Measurements from ENCODE around the gene DERL2.
"Not testable (repeated sequence)": the region's sequence is repeated elsewhere in the genome, so short reads cannot be mapped to it uniquely, and the experiment has no call there.

DERL2 gene

GRCh38 chr17:5467416-5467815 lies 18.6 kb downstream of the DERL2 start:
- Histone ChIP-seq H3K27ac (ENCODE audit: low read length) (no peak overlapping the region), H3K36me3 (ENCODE audit: insufficient read depth, low read depth, low read length) (peaks cover 45% of the 10 kb centered on the region), H3K4me1 (ENCODE audit: insufficient read depth, low read length) (peaks cover 11% of the 10 kb centered on the region), H3K9ac (ENCODE audit: low read depth, low read length) (peak overlapping the region; percentile 99; the same call in 1 of the 2 replicates), H3K27me3 (ENCODE audit: insufficient read depth, low read length) (no peaks in the 10 kb centered on the region), H3K9me3 (ENCODE audit: insufficient read depth, low read depth, low read length) (no peaks in the 10 kb centered on the region), H3K4me3 (ENCODE audit: low read length) (peak overlapping the region; percentile 100)

- Histone ChIP-seq H3K27me3 (ENCODE audit: insufficient read depth, low read length) (no peaks in the 10 kb centered on the region), H3K27ac (ENCODE audit: low read length) (no peak overlapping the region), H3K4me3 (ENCODE audit: low read length) (peak overlapping the region; percentile 100), H3K36me3 (ENCODE audit: insufficient read depth, low read depth, low read length) (peaks cover 42% of the 10 kb centered on the region), H3K9ac (ENCODE audit: low read depth, low read length) (peak overlapping the region; percentile 99; the same call in 1 of the 2 replicates), H3K4me1 (ENCODE audit: insufficient read depth, low read length) (peaks cover 11% of the 10 kb centered on the region), H3K9me3 (ENCODE audit: insufficient read depth, low read depth, low read length) (no peaks in the 10 kb centered on the region)
Measured at GRCh38 chr17:5466295-5466694, 19.7 kb downstream of the DERL2 start.

GRCh38 chr17:5464717-5465507 lies 21.1 kb downstream of the DERL2 start:
- no peak overlapping the region; the same call in 1 of the 2 replicates for H3K9ac ChIP-seq (ENCODE audit: low read depth, low read length)
- peaks cover 55% of the 10 kb centered on the region for H3K36me3 ChIP-seq (ENCODE audit: insufficient read depth, low read depth, low read length)
- peaks cover 11% of the 10 kb centered on the region for H3K4me1 ChIP-seq (ENCODE audit: insufficient read depth, low read length)
- H3K4me3 ChIP-seq (ENCODE audit: low read length), result no peak overlapping the region
- no peaks in the 10 kb centered on the region for H3K9me3 ChIP-seq (ENCODE audit: insufficient read depth, low read depth, low read length)
- H3K27me3 ChIP-seq (ENCODE audit: insufficient read depth, low read length), result no peaks in the 10 kb centered on the region
- no peak overlapping the region for H3K27ac ChIP-seq (ENCODE audit: low read length)

- H3K9me3 ChIP-seq (ENCODE audit: insufficient read depth, low read depth, low read length), result no peaks in the 10 kb centered on the region
- peaks cover 93% of the 10 kb centered on the region for H3K36me3 ChIP-seq (ENCODE audit: insufficient read depth, low read depth, low read length)
- no peak overlapping the region for H3K4me3 ChIP-seq (ENCODE audit: low read length)
- H3K4me1 ChIP-seq (ENCODE audit: insufficient read depth, low read length), result no peaks in the 10 kb centered on the region
- H3K27ac ChIP-seq (ENCODE audit: low read length), result no peak overlapping the region
- H3K9ac ChIP-seq (ENCODE audit: low read depth, low read length), result no peak overlapping the region
- no peaks in the 10 kb centered on the region for H3K27me3 ChIP-seq (ENCODE audit: insufficient read depth, low read length)
Measured at GRCh38 chr17:5446786-5447185, 39.2 kb downstream of the DERL2 start.

- no peaks in the 10 kb centered on the region for H3K4me1 ChIP-seq (ENCODE audit: insufficient read depth, low read length)
- no peaks in the 10 kb centered on the region for H3K9me3 ChIP-seq (ENCODE audit: insufficient read depth, low read depth, low read length)
- H3K27ac ChIP-seq (ENCODE audit: low read length), result no peak overlapping the region
- H3K4me3 ChIP-seq (ENCODE audit: low read length), result no peak overlapping the region
- H3K27me3 ChIP-seq (ENCODE audit: insufficient read depth, low read length), result no peaks in the 10 kb centered on the region
- H3K36me3 ChIP-seq (ENCODE audit: insufficient read depth, low read depth, low read length), result peaks cover 79% of the 10 kb centered on the region
- H3K9ac ChIP-seq (ENCODE audit: low read depth, low read length), result no peak overlapping the region
Measured at GRCh38 chr17:5444209-5444608, 41.8 kb downstream of the DERL2 start.

- Histone ChIP-seq H3K27me3 (ENCODE audit: insufficient read depth, low read length) (no peaks in the 10 kb centered on the region), H3K9me3 (ENCODE audit: insufficient read depth, low read depth, low read length) (no peaks in the 10 kb centered on the region), H3K9ac (ENCODE audit: low read depth, low read length) (no peak overlapping the region), H3K4me3 (ENCODE audit: low read length) (no peak overlapping the region), H3K36me3 (ENCODE audit: insufficient read depth, low read depth, low read length) (peaks cover 74% of the 10 kb centered on the region), H3K4me1 (ENCODE audit: insufficient read depth, low read length) (no peaks in the 10 kb centered on the region), H3K27ac (ENCODE audit: low read length) (no peak overlapping the region)
Measured at GRCh38 chr17:5443728-5444127, 42.2 kb downstream of the DERL2 start.

DNA sequence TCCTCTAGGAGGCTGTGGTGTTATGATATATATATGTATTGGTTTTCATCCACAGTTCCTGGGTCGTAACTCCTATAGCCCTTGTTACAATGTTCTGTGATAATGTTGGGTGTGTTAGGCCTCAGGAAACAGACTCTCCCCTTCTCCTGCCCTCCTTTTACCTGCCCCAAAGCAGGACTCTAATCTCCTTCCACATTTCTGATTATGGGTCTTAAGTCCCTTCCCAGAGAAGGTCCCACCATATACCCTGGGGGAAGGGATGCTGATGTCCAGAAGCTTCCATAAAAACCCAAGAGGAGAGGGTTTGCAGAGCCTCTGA lies 46.6 kb downstream of the DERL2 start:
- H3K9ac ChIP-seq (ENCODE audit: low read depth, low read length), result no peak overlapping the region
- no peaks in the 10 kb centered on the region for H3K9me3 ChIP-seq (ENCODE audit: insufficient read depth, low read depth, low read length)
- no peaks in the 10 kb centered on the region for H3K27me3 ChIP-seq (ENCODE audit: insufficient read depth, low read length)
- peak overlapping the region; percentile 22; the same call in 1 of the 2 replicates for H3K4me3 ChIP-seq (ENCODE audit: low read length)
- H3K36me3 ChIP-seq (ENCODE audit: insufficient read depth, low read depth, low read length), result peaks cover 73% of the 10 kb centered on the region
- H3K27ac ChIP-seq (ENCODE audit: low read length), result no peak overlapping the region
- peaks cover 7% of the 10 kb centered on the region; the same call in 1 of the 2 replicates for H3K4me1 ChIP-seq (ENCODE audit: insufficient read depth, low read length)

GRCh38 chr17:5438716-5439445 lies 47.1 kb downstream of the DERL2 start, which contains the start of gene C1QBP:
C1QBP (minus strand) TSS chr17:5439155; CDS start chr17:5439073, 82 bp downstream.
- H3K4me3 ChIP-seq (ENCODE audit: low read length), result peak within 1 kb of the TSS; percentile 100
- H3K9me3 ChIP-seq (ENCODE audit: insufficient read depth, low read depth, low read length), result no peaks in the 10 kb centered on the region
- H3K4me1 ChIP-seq (ENCODE audit: insufficient read depth, low read length), result peaks cover 7% of the 10 kb centered on the region; the same call in 1 of the 2 replicates
- H3K9ac ChIP-seq (ENCODE audit: low read depth, low read length), result peak within 1 kb of the TSS; percentile 99
- peaks cover 73% of the 10 kb centered on the region for H3K36me3 ChIP-seq (ENCODE audit: insufficient read depth, low read depth, low read length)
- H3K27me3 ChIP-seq (ENCODE audit: insufficient read depth, low read length), result no peaks in the 10 kb centered on the region
- H3K27ac ChIP-seq (ENCODE audit: low read length), result peak within 1 kb of the TSS; percentile 67

DNA sequence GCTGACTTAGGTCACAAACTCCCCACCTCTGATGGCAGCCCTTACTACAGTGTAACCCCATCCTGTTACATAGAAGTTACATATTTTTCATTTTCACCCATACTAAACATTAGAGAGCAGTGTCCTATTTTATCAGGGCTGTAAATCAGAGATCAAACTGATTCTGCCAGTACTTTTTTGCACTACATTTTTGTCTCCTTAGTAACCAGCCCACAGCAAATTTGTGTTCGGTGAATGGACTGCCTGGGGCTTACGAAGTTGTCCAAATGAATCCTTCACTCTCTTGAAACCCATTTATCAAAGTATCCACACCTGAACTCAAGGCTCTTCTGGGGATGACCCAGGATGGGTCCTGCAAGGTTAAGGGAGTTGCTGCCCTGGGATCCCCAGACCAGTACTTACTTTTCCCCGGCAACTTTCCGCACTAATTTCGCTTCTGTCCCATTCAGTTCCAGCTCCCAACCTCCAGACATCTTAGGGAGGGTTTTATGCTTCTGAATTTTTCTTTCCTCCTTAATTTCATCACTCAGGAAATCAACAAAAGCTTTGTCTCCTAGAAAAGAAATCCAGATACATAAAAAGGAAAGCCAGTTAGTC lies 48.2 kb downstream of the DERL2 start:
- H3K4me1 ChIP-seq (ENCODE audit: insufficient read depth, low read length), result peaks cover 7% of the 10 kb centered on the region; the same call in 1 of the 2 replicates
- H3K4me3 ChIP-seq (ENCODE audit: low read length), result peak overlapping the region; percentile 100
- no peaks in the 10 kb centered on the region for H3K9me3 ChIP-seq (ENCODE audit: insufficient read depth, low read depth, low read length)
- peaks cover 75% of the 10 kb centered on the region for H3K36me3 ChIP-seq (ENCODE audit: insufficient read depth, low read depth, low read length)
- peak overlapping the region; percentile 99 for H3K9ac ChIP-seq (ENCODE audit: low read depth, low read length)
- H3K27ac ChIP-seq (ENCODE audit: low read length), result no peak overlapping the region
- H3K27me3 ChIP-seq (ENCODE audit: insufficient read depth, low read length), result no peaks in the 10 kb centered on the region

DNA sequence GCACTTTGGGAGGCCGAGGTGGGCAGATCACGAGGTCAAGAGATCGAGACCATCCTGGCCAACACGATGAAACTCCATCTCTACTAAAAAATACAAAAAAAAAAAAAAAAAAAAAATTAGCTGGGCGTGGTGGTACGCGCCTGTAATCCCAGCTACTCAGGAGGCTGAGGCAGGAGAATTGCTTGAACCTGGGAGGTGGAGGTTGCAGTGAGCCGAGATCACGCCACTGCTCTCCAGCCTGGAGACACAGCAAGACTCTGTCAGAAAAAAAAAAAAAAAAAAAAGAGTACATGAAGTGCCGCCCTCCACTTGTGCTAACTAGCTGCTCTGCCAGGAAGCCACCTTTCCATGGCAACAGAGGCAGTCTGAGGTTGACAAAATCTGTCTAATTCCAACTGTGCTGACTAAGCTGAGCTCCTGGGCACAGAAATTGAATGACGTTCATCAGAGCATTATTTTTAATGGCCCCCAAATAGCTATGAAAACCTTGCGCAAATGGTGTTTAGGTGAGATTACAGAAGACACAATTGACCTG lies 50.1 kb downstream of the DERL2 start:
- Histone ChIP-seq H3K9ac (ENCODE audit: low read depth, low read length) (0 out of 2 replicates have a peak overlapping the region, but pooled peaks have one; percentile 30), H3K36me3 (ENCODE audit: insufficient read depth, low read depth, low read length) (peaks cover 80% of the 10 kb centered on the region)
- not testable (repeated sequence) for H3K4me1 ChIP-seq (ENCODE audit: insufficient read depth, low read length); H3K27ac ChIP-seq (ENCODE audit: low read length); H3K4me3 ChIP-seq (ENCODE audit: low read length); H3K9me3 ChIP-seq (ENCODE audit: insufficient read depth, low read depth, low read length); H3K27me3 ChIP-seq (ENCODE audit: insufficient read depth, low read length)

GRCh38 chr17:5434984-5435383 lies 51.0 kb downstream of the DERL2 start:
- Histone ChIP-seq H3K9me3 (ENCODE audit: insufficient read depth, low read depth, low read length) (no peaks in the 10 kb centered on the region), H3K27me3 (ENCODE audit: insufficient read depth, low read length) (no peaks in the 10 kb centered on the region), H3K36me3 (ENCODE audit: insufficient read depth, low read depth, low read length) (peaks cover 82% of the 10 kb centered on the region), H3K27ac (ENCODE audit: low read length) (no peak overlapping the region), H3K9ac (ENCODE audit: low read depth, low read length) (no peak overlapping the region), H3K4me1 (ENCODE audit: insufficient read depth, low read length) (peaks cover 7% of the 10 kb centered on the region; the same call in 1 of the 2 replicates), H3K4me3 (ENCODE audit: low read length) (no peak overlapping the region)

Data from iPS-20b (cell line).